HUES6 (cell line): Measurements from ENCODE around the gene CD72.
"Not testable (repeated sequence)": the region's sequence is repeated elsewhere in the genome, so short reads cannot be mapped to it uniquely, and the experiment has no call there.

ENCODE experiments used
- H3K27ac ChIP-seq: 2 replicates; pipeline ENCODE4 v1.7.0; 2013; ENCODE audit warnings: low read depth, mild to moderate bottlenecking, low read length, inconsistent platforms
- H3K27me3 ChIP-seq: 2 replicates; pipeline ENCODE4 v1.6.1; 2013; ENCODE audit warnings: low read length; ENCODE audit not compliant: control insufficient read depth, insufficient read depth
- H3K36me3 ChIP-seq: 2 replicates; pipeline ENCODE4 v1.6.1; 2013; ENCODE audit warnings: low read length; ENCODE audit not compliant: control insufficient read depth, insufficient read depth
- H3K4me1 ChIP-seq: 2 replicates; pipeline ENCODE4 v1.6.1; 2013; ENCODE audit warnings: low read length; ENCODE audit not compliant: control insufficient read depth, insufficient read depth
- H3K4me3 ChIP-seq: 2 replicates; pipeline ENCODE4 v1.5.1; 2013; ENCODE audit warnings: low read depth, low read length
- H3K9ac ChIP-seq: one replicate; pipeline ENCODE4 v1.6.1; 2013; ENCODE audit warnings: mild to moderate bottlenecking, low read length
- H3K9me3 ChIP-seq: 2 replicates; pipeline ENCODE4 v1.6.1; 2013; ENCODE audit warnings: low read depth, low read length; ENCODE audit not compliant: control insufficient read depth, insufficient read depth

CD72 gene

DNA sequence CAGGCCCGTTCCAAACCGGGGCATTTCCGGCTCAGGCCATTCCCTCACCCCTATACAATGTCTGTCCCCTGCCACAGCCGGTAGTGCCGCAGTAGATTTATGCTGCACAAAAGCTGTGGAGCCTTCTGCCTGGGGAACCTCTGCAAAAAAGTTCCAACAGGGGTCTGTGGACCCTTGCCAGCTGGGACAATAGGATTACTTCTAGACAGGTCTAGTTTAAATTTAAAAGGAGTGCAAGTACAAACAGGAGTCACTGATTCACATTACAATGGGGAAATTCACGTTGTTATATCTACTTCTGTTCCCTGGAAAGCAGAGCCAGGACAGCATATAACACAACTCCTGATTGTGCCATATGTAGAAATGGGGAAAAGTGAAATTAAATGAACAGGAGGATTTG lies 34.7 kb downstream of the CD72 start:
- not testable (repeated sequence) for H3K4me1 ChIP-seq, H3K27ac ChIP-seq, H3K27me3 ChIP-seq, H3K36me3 ChIP-seq, H3K4me3 ChIP-seq, H3K9ac ChIP-seq
- peaks cover 31% of the 10 kb centered on the region for H3K9me3 ChIP-seq

- not testable (repeated sequence) for H3K9ac ChIP-seq, H3K27me3 ChIP-seq, H3K4me1 ChIP-seq, H3K27ac ChIP-seq, H3K36me3 ChIP-seq, H3K4me3 ChIP-seq
- H3K9me3 ChIP-seq = peaks cover 31% of the 10 kb centered on the region
These were observed 38.5 kb downstream of the CD72 start for GRCh38 chr9:35579659-35580227.

GRCh38 chr9:35579130-35579529 lies 39.1 kb downstream of the CD72 start:
- H3K9me3 ChIP-seq = peaks cover 31% of the 10 kb centered on the region
- no peaks in the 10 kb centered on the region; the same call in 1 of the 2 replicates for H3K4me1 ChIP-seq
- H3K4me3 ChIP-seq = no peak overlapping the region
- no peak overlapping the region for H3K27ac ChIP-seq
- H3K27me3 ChIP-seq = no peaks in the 10 kb centered on the region
- no peaks in the 10 kb centered on the region; the same call in 1 of the 2 replicates for H3K36me3 ChIP-seq
- H3K9ac ChIP-seq = no peak overlapping the region

DNA sequence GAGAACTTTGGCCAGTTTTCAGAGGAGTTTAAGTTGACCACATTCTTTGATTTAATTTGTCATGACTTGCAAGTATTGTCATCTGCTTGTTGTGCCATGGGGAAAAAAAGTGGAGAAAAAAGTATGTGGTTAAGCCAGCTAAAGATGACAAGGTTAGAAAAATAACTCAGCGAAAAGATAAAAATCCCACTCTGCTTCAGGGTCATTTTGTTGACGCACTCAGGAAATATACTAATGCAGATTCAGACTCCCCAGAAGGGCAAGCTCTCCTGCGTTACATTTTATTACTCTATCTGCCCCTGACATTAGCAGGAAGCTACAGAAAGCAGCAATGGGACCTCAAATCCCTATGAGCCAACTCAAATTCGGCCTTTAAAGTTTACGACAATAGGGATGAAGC lies 40.7 kb downstream of the CD72 start:
- Histone ChIP-seq H3K27me3 (no peaks in the 10 kb centered on the region), H3K36me3 (no peaks in the 10 kb centered on the region; the same call in 1 of the 2 replicates), H3K9ac (no peak overlapping the region), H3K9me3 (peaks cover 29% of the 10 kb centered on the region), H3K4me3 (no peak overlapping the region), H3K27ac (no peak overlapping the region), H3K4me1 (no peaks in the 10 kb centered on the region)

GRCh38 chr9:35575478-35575877 lies 42.7 kb downstream of the CD72 start:
- no peaks in the 10 kb centered on the region for H3K36me3 ChIP-seq
- H3K27ac ChIP-seq = no peak overlapping the region
- no peak overlapping the region for H3K4me3 ChIP-seq
- peaks cover 9% of the 10 kb centered on the region for H3K9me3 ChIP-seq
- no peak overlapping the region for H3K9ac ChIP-seq
- no peaks in the 10 kb centered on the region for H3K27me3 ChIP-seq
- H3K4me1 ChIP-seq = no peaks in the 10 kb centered on the region

DNA sequence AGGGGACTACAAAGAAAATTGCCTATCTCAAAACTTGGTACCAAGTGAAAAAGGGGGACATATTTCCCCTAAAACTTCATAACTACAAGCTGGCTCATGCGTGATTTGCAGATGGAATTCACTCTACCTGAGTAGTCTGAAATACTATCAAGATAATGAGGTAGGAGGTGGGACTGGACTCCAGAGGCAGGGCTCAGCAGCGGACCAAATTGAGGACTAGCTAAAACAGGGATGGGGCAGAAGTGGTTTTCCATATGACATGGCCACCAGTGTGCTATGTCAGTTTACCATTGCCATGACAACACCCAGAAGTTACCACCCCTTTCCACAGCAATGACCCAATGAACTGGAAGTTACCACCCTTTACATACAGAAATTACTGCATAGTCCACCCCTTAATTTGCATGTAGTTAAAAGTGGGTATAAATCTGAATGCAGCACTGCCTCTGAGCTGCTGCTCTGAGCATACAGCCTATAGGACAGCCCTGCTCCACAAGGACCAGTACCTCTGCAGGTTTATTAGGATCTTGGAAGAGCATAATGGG lies 43.6 kb downstream of the CD72 start:
- Histone ChIP-seq H3K9ac (no peak overlapping the region), H3K27ac (no peak overlapping the region), H3K4me3 (no peak overlapping the region), H3K4me1 (no peaks in the 10 kb centered on the region), H3K27me3 (no peaks in the 10 kb centered on the region), H3K9me3 (peaks cover 4% of the 10 kb centered on the region), H3K36me3 (no peaks in the 10 kb centered on the region)

DNA sequence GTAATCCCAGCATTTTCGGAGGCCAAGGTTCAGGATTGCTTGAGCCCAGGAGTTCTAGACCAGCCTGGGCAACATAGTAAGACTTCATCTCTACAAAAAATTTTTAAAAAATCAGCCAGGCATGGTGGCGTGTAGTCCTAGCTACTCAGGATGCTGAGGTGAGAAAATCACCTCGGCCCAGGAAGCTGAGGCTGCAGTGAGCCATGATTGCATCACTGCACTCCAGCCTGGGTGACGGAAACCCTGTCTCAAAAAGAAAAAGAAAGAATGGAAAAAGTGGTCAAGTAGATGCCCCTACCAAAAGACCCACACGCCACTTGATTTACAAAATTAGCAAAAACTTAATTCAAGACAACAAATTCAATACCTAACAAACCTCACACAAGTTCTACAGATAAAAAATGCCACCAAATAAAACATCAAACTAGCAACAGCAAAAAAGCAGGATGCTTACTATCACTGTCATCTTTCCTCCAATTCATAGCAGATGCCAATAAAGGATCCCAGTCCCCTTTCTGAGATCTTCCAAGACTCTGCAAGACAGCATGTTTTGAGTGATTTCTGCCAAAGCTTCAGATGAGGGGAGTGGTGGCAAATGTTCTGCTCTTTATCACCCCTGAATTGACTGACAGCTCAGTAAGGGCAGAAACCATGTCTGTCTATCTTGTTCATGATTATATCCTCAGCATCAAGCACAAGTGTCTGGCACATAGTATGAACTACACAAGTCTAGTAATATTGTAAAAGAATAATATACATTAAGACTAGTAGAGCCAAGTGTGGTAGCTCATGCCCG lies 47.3 kb downstream of the CD72 start:
- Histone ChIP-seq H3K9me3 (no peaks in the 10 kb centered on the region), H3K4me3 (no peak overlapping the region), H3K36me3 (no peaks in the 10 kb centered on the region), H3K27me3 (no peaks in the 10 kb centered on the region), H3K4me1 (no peaks in the 10 kb centered on the region), H3K9ac (no peak overlapping the region), H3K27ac (no peak overlapping the region)

DNA sequence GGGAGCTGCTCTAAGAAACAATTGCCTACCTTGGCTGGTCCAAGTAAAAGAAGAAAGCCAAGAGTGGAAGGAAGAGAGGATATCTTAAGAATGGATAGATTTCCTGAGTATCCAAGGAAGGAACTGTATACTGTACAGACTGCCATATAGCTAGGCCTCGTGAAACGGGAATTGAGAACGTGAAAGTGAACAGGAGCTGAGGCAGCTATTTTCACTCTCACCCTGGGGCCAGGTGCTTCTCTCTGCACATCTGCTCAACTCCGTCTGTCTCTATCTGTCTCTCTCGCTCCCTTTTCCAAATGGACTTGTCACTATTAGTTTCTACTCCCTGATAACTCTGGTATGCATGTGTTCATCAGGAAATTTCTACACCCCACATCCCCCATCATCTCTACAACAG lies 49.0 kb downstream of the CD72 start:
- no peak overlapping the region for H3K4me3 ChIP-seq

DNA sequence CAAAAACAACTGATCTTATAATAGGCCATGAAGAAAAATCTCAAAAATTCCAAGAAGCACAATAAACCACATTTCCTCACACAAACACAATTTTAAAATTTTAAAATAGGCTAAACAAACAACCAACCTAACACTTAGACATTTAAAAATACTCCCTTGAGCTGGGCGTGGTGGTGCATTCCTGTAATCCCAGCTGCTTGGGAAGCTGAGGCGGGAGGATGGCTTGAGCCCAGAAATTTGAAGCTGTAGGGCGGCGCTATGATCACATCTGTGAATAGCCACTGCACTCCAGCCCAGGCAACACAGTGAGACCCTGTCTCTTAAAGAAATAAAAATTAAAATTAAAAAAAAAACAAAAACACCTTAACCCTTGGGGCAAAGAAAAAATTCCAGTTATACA lies 50.0 kb downstream of the CD72 start:
- Histone ChIP-seq H3K9ac (no peak overlapping the region), H3K4me3 (no peak overlapping the region), H3K9me3 (no peaks in the 10 kb centered on the region), H3K27ac (no peak overlapping the region), H3K4me1 (peaks cover 7% of the 10 kb centered on the region; the same call in 1 of the 2 replicates), H3K27me3 (no peaks in the 10 kb centered on the region), H3K36me3 (no peaks in the 10 kb centered on the region)

More for the DNA sequence above, 49.0 kb downstream of the CD72 start:
- H3K27ac ChIP-seq = no peak overlapping the region
- no peaks in the 10 kb centered on the region for H3K27me3 ChIP-seq
- H3K4me1 ChIP-seq = no peaks in the 10 kb centered on the region
- no peak overlapping the region for H3K9ac ChIP-seq
- H3K9me3 ChIP-seq = no peaks in the 10 kb centered on the region
- no peaks in the 10 kb centered on the region for H3K36me3 ChIP-seq

GRCh38 chr9:35566417-35566816 lies 51.8 kb downstream of the CD72 start:
- Histone ChIP-seq H3K27ac (no peak overlapping the region), H3K27me3 (no peaks in the 10 kb centered on the region), H3K4me1 (peaks cover 7% of the 10 kb centered on the region; the same call in 1 of the 2 replicates), H3K9me3 (no peaks in the 10 kb centered on the region), H3K36me3 (peaks cover 2% of the 10 kb centered on the region; the same call in 1 of the 2 replicates), H3K4me3 (no peak overlapping the region), H3K9ac (no peak overlapping the region)

GRCh38 chr9:35564658-35565061 lies 53.6 kb downstream of the CD72 start:
- Histone ChIP-seq H3K9ac (no peak overlapping the region), H3K4me1 (peaks cover 7% of the 10 kb centered on the region; the same call in 1 of the 2 replicates), H3K36me3 (peaks cover 9% of the 10 kb centered on the region; the same call in 1 of the 2 replicates), H3K9me3 (no peaks in the 10 kb centered on the region), H3K27me3 (no peaks in the 10 kb centered on the region), H3K4me3 (no peak overlapping the region), H3K27ac (no peak overlapping the region)
